ENCODE results near the gene FBXL17.

FBXL17 gene

GRCh38 chr5:108386345-108387061 lies 4.6 kb upstream of the FBXL17 start:
- in situ Hi-C loops (cut with MboI; ENCODE audit: low sequenced_read_pairs): no loop called here
- no peaks in the 10 kb centered on the region for H3K27me3 ChIP-seq (ENCODE audit: low read depth)
- peaks cover 11% of the 10 kb centered on the region for H3K4me1 ChIP-seq
- no peak overlapping the region for H3K4me3 ChIP-seq
- no peaks in the 10 kb centered on the region for H3K9me3 ChIP-seq
- H3K36me3 ChIP-seq (replicated peaks): no peaks in the 10 kb centered on the region
- DNase-seq (ENCODE audit: low spot score in 2 of 2): no peak

DNA sequence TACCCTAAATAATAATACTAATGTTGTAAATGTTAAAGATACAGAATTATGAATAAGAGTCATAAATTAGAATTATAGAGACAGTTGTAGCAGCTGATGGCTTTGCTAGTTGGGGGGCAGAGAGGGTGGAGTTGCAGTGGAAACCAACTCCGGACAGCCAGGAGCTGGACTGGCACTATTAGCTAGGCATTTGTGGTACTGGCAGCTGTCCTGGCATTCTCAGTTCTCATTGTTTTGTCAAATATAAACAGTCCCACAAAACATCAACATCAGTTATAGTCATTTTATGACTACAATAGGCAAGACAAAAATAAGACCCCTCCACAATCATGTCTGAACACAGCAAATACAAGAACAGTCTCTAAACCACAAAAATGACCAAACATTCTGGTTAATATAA lies 2.8 kb upstream of the FBXL17 start:
- in situ Hi-C loops (cut with MboI; ENCODE audit: low sequenced_read_pairs): no loop called here
- Histone ChIP-seq H3K9me3 (no peaks in the 10 kb centered on the region), H3K4me1 (peaks cover 11% of the 10 kb centered on the region)

DNA sequence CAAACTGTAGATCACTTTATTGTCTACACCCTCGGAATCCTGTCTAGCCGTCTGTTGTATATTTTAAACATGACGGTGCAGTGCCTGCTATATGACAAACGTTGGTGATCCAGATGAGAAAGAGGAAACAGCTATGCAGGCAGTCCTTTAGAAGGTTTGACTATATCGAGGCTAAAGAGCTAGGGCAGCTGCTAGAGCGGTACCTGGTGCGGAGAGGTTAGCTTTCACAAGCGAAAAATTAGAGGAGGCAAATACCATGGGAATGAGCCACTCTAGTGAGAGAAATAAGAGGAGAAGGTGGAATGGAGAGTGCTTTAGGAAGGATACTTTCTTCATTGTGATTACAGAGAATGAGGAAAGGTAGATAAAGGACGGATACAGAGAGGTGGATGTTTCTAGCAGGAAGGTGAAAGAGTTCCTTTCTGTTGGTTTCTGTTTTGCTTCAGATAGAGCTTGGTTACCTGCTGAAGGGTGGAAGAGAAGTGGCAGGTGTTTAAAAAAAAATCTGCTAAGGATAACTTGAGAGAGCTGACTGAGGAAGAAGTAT lies 959 bp upstream of the FBXL17 start:
- in situ Hi-C loops (cut with MboI; ENCODE audit: low sequenced_read_pairs): no loop called here
- no peak for DNase-seq (ENCODE audit: low spot score in 2 of 2)
- H3K9me3 ChIP-seq: no peaks in the 10 kb centered on the region
- H3K36me3 ChIP-seq (replicated peaks): no peaks in the 10 kb centered on the region
- no peaks in the 10 kb centered on the region for H3K27me3 ChIP-seq (ENCODE audit: low read depth)
- H3K4me3 ChIP-seq: peak overlapping the region; percentile 68
- H3K4me1 ChIP-seq: peaks cover 19% of the 10 kb centered on the region

More for the DNA sequence above, 2.8 kb upstream of the FBXL17 start:
- DNase-seq (ENCODE audit: low spot score in 2 of 2): no peak
- Histone ChIP-seq H3K4me3 (no peak overlapping the region), H3K27me3 (ENCODE audit: low read depth) (no peaks in the 10 kb centered on the region), H3K36me3 (replicated peaks) (no peaks in the 10 kb centered on the region)

GRCh38 chr5:108381350-108381953 lies 446 bp downstream of the FBXL17 start:
- Histone ChIP-seq H3K36me3 (replicated peaks) (no peaks in the 10 kb centered on the region), H3K27me3 (ENCODE audit: low read depth) (no peaks in the 10 kb centered on the region), H3K4me1 (peaks cover 19% of the 10 kb centered on the region), H3K9me3 (no peaks in the 10 kb centered on the region), H3K4me3 (peak overlapping the region; percentile 68)
- DNase-seq (ENCODE audit: low spot score in 2 of 2): peak in 1 of 2 experiments; percentile 71
- in situ Hi-C loops (cut with MboI; ENCODE audit: low sequenced_read_pairs): no loop called here

DNA sequence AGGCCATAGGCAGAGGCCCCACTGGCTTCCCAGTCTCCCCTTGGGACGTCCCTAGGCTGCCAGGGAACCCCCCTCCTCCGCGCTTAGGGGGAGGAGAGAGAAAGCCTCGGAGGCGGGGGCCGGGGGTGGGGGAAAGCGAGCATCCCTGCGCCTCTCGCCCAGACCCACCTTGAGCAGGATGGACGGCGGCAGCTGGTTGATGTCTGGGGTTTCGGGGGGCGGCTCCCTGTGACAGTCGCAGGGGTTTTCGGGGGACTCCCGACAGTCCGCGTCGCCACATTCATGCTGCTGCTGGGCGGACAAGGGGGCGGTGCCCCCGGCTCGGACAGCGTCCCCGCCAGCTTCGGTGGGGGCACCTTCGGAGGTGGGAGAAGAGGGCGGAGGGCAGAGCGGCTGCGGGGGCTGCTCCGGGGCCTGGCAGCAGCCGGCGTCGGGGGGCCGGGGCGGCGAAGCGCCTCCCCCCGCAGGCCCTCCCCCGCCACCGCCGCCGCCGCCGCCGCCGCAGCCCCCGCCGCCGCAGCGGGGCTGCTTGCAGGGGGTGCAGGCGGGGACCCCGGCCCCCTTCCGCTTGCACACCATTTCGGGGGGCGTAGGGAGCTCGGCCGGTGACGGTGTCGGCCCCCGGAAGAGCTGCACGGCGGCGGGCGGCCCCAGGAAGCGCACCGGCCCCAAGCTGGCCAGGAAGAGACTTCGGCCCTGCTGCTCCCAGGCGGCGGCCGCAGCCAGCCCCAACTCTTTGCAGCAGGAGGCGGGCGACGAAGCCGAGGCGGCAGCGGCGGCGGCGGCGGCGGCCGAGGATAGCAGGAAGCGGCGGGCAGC lies 1.2 kb downstream of the FBXL17 start:
- Histone ChIP-seq H3K27me3 (ENCODE audit: low read depth) (no peaks in the 10 kb centered on the region), H3K4me1 (peaks cover 19% of the 10 kb centered on the region), H3K36me3 (replicated peaks) (no peaks in the 10 kb centered on the region), H3K4me3 (peak overlapping the region; percentile 68), H3K9me3 (no peaks in the 10 kb centered on the region; the same call in 1 of the 2 replicates)
- in situ Hi-C loops (cut with MboI; ENCODE audit: low sequenced_read_pairs): no loop called here
- peak; percentile 54 to 74 for DNase-seq (ENCODE audit: low spot score in 2 of 2)

DNA sequence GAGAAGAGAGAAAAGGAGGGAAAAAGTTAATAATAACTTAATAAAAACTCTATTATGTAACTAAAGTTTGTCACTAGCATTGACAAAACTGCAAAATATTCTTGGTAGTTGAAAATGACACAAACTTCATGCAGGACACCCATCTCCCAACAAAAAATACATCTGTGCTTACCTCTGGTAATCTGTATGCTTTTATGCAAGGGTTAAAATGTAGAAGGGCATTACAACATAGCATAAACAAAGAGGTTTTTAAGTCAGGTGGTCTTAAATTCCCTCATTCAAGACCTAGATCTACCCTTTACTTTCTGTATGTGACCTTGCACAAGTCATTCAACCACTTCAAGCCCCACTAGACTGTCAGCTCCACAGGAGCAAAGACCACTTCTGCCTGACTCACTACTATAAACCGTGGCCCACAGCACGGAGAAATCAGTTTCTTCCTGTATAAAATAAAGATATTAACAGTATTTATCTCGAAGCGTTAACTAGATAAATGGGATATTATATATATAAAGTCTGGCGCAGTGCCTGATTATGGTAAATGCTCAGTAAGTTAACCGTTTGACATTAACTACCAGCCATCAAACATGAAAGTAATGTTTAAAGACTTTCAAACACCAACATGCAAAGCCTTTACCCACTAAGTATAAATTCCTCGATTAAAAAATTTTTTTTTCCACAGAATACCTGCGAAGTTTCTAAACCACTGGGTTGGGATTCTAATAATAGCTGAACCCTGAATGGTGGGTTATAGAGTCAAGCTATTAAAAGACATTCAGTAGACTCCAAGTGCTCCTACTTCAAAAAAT lies 2.0 kb downstream of the FBXL17 start:
- in situ Hi-C loops (cut with MboI; ENCODE audit: low sequenced_read_pairs): no loop called here
- no peaks in the 10 kb centered on the region for H3K27me3 ChIP-seq (ENCODE audit: low read depth)
- DNase-seq (ENCODE audit: low spot score in 2 of 2): peak; percentile 22 to 28
- H3K4me1 ChIP-seq: peaks cover 19% of the 10 kb centered on the region
- peak overlapping the region; percentile 68 for H3K4me3 ChIP-seq
- H3K36me3 ChIP-seq (replicated peaks): no peaks in the 10 kb centered on the region
- no peaks in the 10 kb centered on the region; the same call in 1 of the 2 replicates for H3K9me3 ChIP-seq

GRCh38 chr5:108375768-108376167 lies 6.1 kb downstream of the FBXL17 start:
- no peak for DNase-seq (ENCODE audit: low spot score in 2 of 2)
- Histone ChIP-seq H3K36me3 (replicated peaks) (no peaks in the 10 kb centered on the region), H3K27me3 (ENCODE audit: low read depth) (no peaks in the 10 kb centered on the region), H3K4me1 (peaks cover 8% of the 10 kb centered on the region), H3K4me3 (no peak overlapping the region), H3K9me3 (peaks cover 11% of the 10 kb centered on the region)
- in situ Hi-C loops (cut with MboI; ENCODE audit: low sequenced_read_pairs): no loop called here

DNA sequence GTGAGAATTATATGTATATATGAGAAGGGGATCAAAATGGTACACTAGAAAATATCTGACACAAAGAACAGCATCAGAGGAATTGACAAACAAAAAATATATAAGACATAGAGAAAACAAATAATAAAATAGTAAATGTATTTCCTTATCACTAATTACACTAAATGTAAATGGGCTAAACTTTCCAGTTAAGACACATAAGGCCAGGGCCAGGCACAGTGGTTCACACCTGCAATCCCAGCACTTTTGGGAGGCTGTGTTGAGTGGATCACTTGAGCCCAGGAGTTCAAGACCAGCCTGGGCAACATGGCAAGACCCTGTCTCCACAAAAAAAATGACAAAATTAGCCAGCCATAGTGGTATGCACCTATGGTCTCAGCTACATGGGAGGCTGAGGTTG lies 8.5 kb downstream of the FBXL17 start:
- Histone ChIP-seq H3K27me3 (ENCODE audit: low read depth) (no peaks in the 10 kb centered on the region), H3K36me3 (replicated peaks) (no peaks in the 10 kb centered on the region), H3K9me3 (peaks cover 11% of the 10 kb centered on the region), H3K4me3 (no peak overlapping the region), H3K4me1 (peaks cover 1% of the 10 kb centered on the region)
- no peak for DNase-seq (ENCODE audit: low spot score in 2 of 2)
- in situ Hi-C loops (cut with MboI; ENCODE audit: low sequenced_read_pairs): no loop called here

- DNase-seq (ENCODE audit: low spot score in 2 of 2): no peak
- Histone ChIP-seq H3K9me3 (peaks cover 11% of the 10 kb centered on the region), H3K36me3 (replicated peaks) (no peaks in the 10 kb centered on the region), H3K27me3 (ENCODE audit: low read depth) (no peaks in the 10 kb centered on the region), H3K4me1 (peaks cover 12% of the 10 kb centered on the region), H3K4me3 (no peak overlapping the region)
- in situ Hi-C loops (cut with MboI; ENCODE audit: low sequenced_read_pairs): no loop called here
These were observed 9.5 kb downstream of the FBXL17 start for GRCh38 chr5:108372369-108372768.

GRCh38 chr5:108371263-108371662 lies 10.6 kb downstream of the FBXL17 start:
- in situ Hi-C loops (cut with MboI; ENCODE audit: low sequenced_read_pairs): no loop called here

DNA sequence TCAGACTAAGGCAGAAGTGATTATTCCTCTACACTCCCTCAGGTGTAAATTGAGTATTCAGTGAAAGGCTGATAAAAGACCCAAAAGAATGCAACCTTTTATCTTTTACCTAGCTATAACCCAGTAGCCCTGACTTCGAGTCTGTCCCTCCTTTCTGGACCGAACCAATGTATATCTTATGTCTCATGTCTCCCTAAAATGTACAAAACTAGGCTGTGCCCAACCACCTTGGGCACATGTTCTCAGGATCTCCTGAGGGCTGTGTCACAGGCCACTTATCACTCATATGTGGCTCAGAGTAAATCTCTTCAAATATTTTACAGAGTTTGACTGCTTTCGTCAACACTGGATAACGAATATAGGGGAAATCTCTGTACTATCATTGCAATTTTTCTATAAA lies 12.7 kb downstream of the FBXL17 start:
- no peak for DNase-seq (ENCODE audit: low spot score in 2 of 2)
- in situ Hi-C loops (cut with MboI; ENCODE audit: low sequenced_read_pairs): no loop called here
- peaks cover 39% of the 10 kb centered on the region for H3K4me1 ChIP-seq
- H3K9me3 ChIP-seq: peaks cover 11% of the 10 kb centered on the region
- no peak overlapping the region for H3K4me3 ChIP-seq
- H3K27me3 ChIP-seq (ENCODE audit: low read depth): no peaks in the 10 kb centered on the region
- 0 out of 2 replicates have a peak, but pooled peaks cover 3% of the 10 kb centered on the region for H3K36me3 ChIP-seq (replicated peaks)

More at GRCh38 chr5:108371263-108371662, 10.6 kb downstream of the FBXL17 start:
- H3K27me3 ChIP-seq (ENCODE audit: low read depth): no peaks in the 10 kb centered on the region
- no peak for DNase-seq (ENCODE audit: low spot score in 2 of 2)
- H3K36me3 ChIP-seq (replicated peaks): no peaks in the 10 kb centered on the region
- no peak overlapping the region for H3K4me3 ChIP-seq
- H3K9me3 ChIP-seq: peaks cover 11% of the 10 kb centered on the region
- H3K4me1 ChIP-seq: peaks cover 18% of the 10 kb centered on the region

- 0 out of 2 replicates have a peak, but pooled peaks cover 3% of the 10 kb centered on the region for H3K36me3 ChIP-seq (replicated peaks)
- peaks cover 7% of the 10 kb centered on the region for H3K9me3 ChIP-seq
- in situ Hi-C loops (cut with MboI; ENCODE audit: low sequenced_read_pairs): no loop called here
- no peak overlapping the region for H3K4me3 ChIP-seq
- H3K27me3 ChIP-seq (ENCODE audit: low read depth): no peaks in the 10 kb centered on the region
- DNase-seq (ENCODE audit: low spot score in 2 of 2): no peak
- peaks cover 50% of the 10 kb centered on the region for H3K4me1 ChIP-seq
These were observed 14.1 kb downstream of the FBXL17 start for GRCh38 chr5:108367679-108368334.
